Adrenal gland (tissue), 5 donors: ENCODE data around the gene LRRC4C.

Experiments
- CTCF ChIP-seq, 6 experiments: fragments of 450-650 bp in 4 of 6; fragments of 200-600 bp in 2 of 6; sonication (generic) in 1 of 6; IDR thresholded peaks; 1 replicate in 5 of 6; 2 replicates in 1 of 6; pipeline versions ENCODE4 v1.5.1 to v1.8.0; 2016 to 2021; ENCODE audit warnings: antibody characterized with exemption in 6 of 6, mild to moderate bottlenecking in 2 of 6, moderate library complexity in 1 of 6
- POLR2A ChIP-seq, 2 donors: fragments of 450-650 bp; IDR thresholded peaks; one replicate each; pipeline ENCODE4 v1.6.1; 2017; ENCODE audit warnings: antibody characterized with exemption in 2 of 2, mild to moderate bottlenecking in 2 of 2, moderate library complexity in 1 of 2
- donor health status: DM: no; HTN: no; CAD: no.

DNA sequence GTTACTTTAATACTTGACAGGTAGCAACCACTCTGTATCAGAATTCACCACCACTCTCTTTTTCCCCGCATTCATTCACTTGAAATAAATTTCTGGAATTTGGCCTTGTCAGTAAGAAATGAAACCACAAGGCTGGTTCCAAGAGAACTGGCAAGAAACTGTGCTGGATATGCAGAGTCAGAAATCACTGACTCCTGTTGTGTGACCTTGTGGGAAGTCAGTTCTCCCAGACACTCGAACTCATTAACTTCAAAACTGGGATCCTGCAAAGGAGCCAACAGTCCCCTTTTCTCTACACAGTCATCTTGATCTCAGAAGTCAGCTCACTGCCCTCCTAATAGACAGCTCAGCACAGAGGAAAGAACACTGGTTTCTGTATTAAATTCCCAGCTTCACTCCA is 142.7 kb downstream of the LRRC4C start:
- TF ChIP-seq CTCF (IDR thresholded peaks at IDR 0.05) (no peak), POLR2A (IDR thresholded peaks at IDR 0.05) (no peak)
